Ovary (tissue), 9 donors: ENCODE results near the gene CYP27B1. TPM values are rescaled to one million over a fixed set of nuclear protein-coding genes. Genes with fewer than 3 reads are reported as not detected.
"Not testable (repeated sequence)": the region's sequence is repeated elsewhere in the genome, so short reads cannot be mapped to it uniquely, and the experiment has no call there.

Experiments used
- DNase-seq, 5 donors: peaks; one replicate each; pipeline ENCODE4 v3.0.0-alpha.2; 2019 to 2020
- H3K27ac ChIP-seq, 2 donors: fragments of 200-600 bp; one replicate each; pipeline versions ENCODE4 v1.5.1 to v1.8.0; 2019 to 2022
- H3K27me3 ChIP-seq: fragments of 200-600 bp; one replicate; pipeline ENCODE4 v1.8.0; 2022
- H3K36me3 ChIP-seq: fragments of 200-600 bp; sonication (generic); one replicate; pipeline ENCODE4 v1.5.1; 2019
- H3K4me1 ChIP-seq: one replicate; pipeline ENCODE4 v1.8.1; 2013; ENCODE audit warnings: mild to moderate bottlenecking, moderate library complexity; ENCODE audit not compliant: insufficient read depth
- H3K4me3 ChIP-seq: fragments of 200-600 bp; sonication (generic); one replicate; pipeline ENCODE4 v1.5.1; 2017
- H3K9me3 ChIP-seq, 2 donors: fragments of 200-600 bp in 1 of 2; sonication (generic) in 1 of 2; one replicate each; pipeline versions ENCODE4 v1.5.1 to v1.8.1; 2013 to 2019; ENCODE audit warnings: mild to moderate bottlenecking in 1 of 2, moderate library complexity in 1 of 2
- CTCF ChIP-seq, 3 donors: fragments of 450-650 bp in 2 of 3; fragments of 200-600 bp in 1 of 3; IDR thresholded peaks; one replicate each; pipeline versions ENCODE4 v1.5.1 to v1.8.0; 2016 to 2022; ENCODE audit warnings: antibody characterized with exemption in 3 of 3, mild to moderate bottlenecking in 1 of 3
- EP300 ChIP-seq: sonication (generic); formaldehyde crosslinking; IDR thresholded peaks from one replicate; pipeline ENCODE4 v1.6.1; 2017; ENCODE audit warnings: antibody characterized with exemption
- POLR2A ChIP-seq: fragments of 450-650 bp; IDR thresholded peaks from one replicate; pipeline ENCODE4 v1.6.1; 2017; ENCODE audit warnings: antibody characterized with exemption, mild to moderate bottlenecking, moderate library complexity
- WGBS, 3 donors: extraction: QIAGEN DNeasy Blood & Tissue Kit in 1 of 3; methylation state at CpG; one replicate each; pipeline versions ENCODE4 v1.1.5 to v1.1.7; 2013 to 2017; 5-methylcytosine and 5-hydroxymethylcytosine counted together
- intact Hi-C, 4 donors: fragments of 100-400 bp; cut with DNase I; formaldehyde crosslinking; loops; one replicate each; pipeline versions ENCODE4 v1.11.0 to v1.15.1; 2022 to 2023
- polyA plus RNA-seq, 2 donors: library from polyadenylated mRNA; stranded (reverse); fragments of 200-250 nt in 1 of 2; fragments of 350-450 nt in 1 of 2; fragmentation: Illumina TruSeq in 1 of 2; extraction: RNeasy Lipid Tissue Mini Kit (QIAGEN cat#74804) in 1 of 2; gene quantifications; one replicate each; pipeline ENCODE4 v1.2.3, GENCODE V29; 2013 to 2014
- total RNA-seq, 7 donors: library from RNA; depleted of rRNA in 2 of 7; stranded (reverse); fragments of >200 nt in 2 of 7; fragmentation: NEBNext Ultra II Directional in 3 of 7; extraction: Animal tissue kit (Norgen Biotek cat#: 25700) in 3 of 7; gene quantifications; one replicate each; pipeline versions ENCODE4 v1.1.0 to v1.2.4, GENCODE V29; 2016 to 2023
- donor health status: DM: no; HTN: no; CAD: no; lungs with moderate emphysema.
- donor health status: DM: no; HTN: no; CAD: no.
- donor health status: Bipolar disorder and iron deficiency.
- donor health status: DM: yes; HTN: yes; CAD: no.
- donor health status: DM: no; HTN: no; CAD: no.
- donor health status: DM: yes; HTN: yes; CAD: no.

Gene CYP27B1
- total and polyA plus RNA-seq, 9 donors, result 0.12 to 2.5 (median 0.92) TPM

- intact Hi-C loops, result no loop called here
- no peak for TF ChIP-seq CTCF (IDR thresholded peaks at IDR 0.05)
- TF ChIP-seq POLR2A, result no peak
- Histone ChIP-seq H3K27me3 (no peaks in the 10 kb centered on the region), H3K36me3 (no peaks in the 10 kb centered on the region), H3K4me1 (no peaks in the 10 kb centered on the region), H3K27ac (no peak overlapping the region), H3K4me3 (no peak overlapping the region), H3K9me3 (no peaks in the 10 kb centered on the region)
- DNase-seq, result no peak
- 93 to 94% (median 93%) methylated on average over 22 of the region's 22 CpGs for WGBS, 3 donors
Observed at GRCh38 chr12:57717846-57718640, 48.8 kb downstream of the CYP27B1 start.

GRCh38 chr12:57717131-57717530 lies 49.7 kb downstream of the CYP27B1 start:
- no peak for TF ChIP-seq POLR2A
- no peaks in the 10 kb centered on the region for H3K4me1 ChIP-seq
- no peak for DNase-seq
- intact Hi-C loops, result no loop called here
- no peaks in the 10 kb centered on the region for H3K36me3 ChIP-seq
- 94 to 99% (median 97%) methylated on average over 5 of the region's 5 CpGs for WGBS, 3 donors
- no peaks in the 10 kb centered on the region for H3K27me3 ChIP-seq
- no peak overlapping the region for H3K27ac ChIP-seq
- H3K9me3 ChIP-seq, result no peaks in the 10 kb centered on the region
- no peak overlapping the region for H3K4me3 ChIP-seq

- no peak for DNase-seq
- Histone ChIP-seq H3K27me3 (no peaks in the 10 kb centered on the region), H3K9me3 (no peaks in the 10 kb centered on the region), H3K36me3 (no peaks in the 10 kb centered on the region), H3K4me3 (no peak overlapping the region), H3K27ac (no peak overlapping the region), H3K4me1 (no peaks in the 10 kb centered on the region)
- TF ChIP-seq POLR2A (no peak), EP300 (no peak), CTCF (IDR thresholded peaks at IDR 0.05) (no peak)
- WGBS, 3 donors, result 91 to 96% (median 93%) methylated on average over 4 of the region's 4 CpGs
- intact Hi-C loops, result no loop called here
Observed at GRCh38 chr12:57716305-57716704, 50.6 kb downstream of the CYP27B1 start.

- TF ChIP-seq POLR2A (no peak), CTCF (IDR thresholded peaks at IDR 0.05) (no peak), EP300 (no peak)
- no peak overlapping the region for H3K27ac ChIP-seq
- H3K27me3 ChIP-seq, result no peaks in the 10 kb centered on the region
- no peak for DNase-seq
- intact Hi-C loops, result no loop called here
- no peaks in the 10 kb centered on the region for H3K36me3 ChIP-seq
- H3K9me3 ChIP-seq, result no peaks in the 10 kb centered on the region
- H3K4me3 ChIP-seq, result no peak overlapping the region
- 92 to 94% (median 92%) methylated on average over 12 of the region's 12 CpGs for WGBS, 3 donors
- H3K4me1 ChIP-seq, result no peaks in the 10 kb centered on the region
Observed at GRCh38 chr12:57715786-57716185, 51.1 kb downstream of the CYP27B1 start.

- H3K36me3 ChIP-seq, intact Hi-C loops, H3K27ac ChIP-seq, H3K27me3 ChIP-seq, H3K4me3 ChIP-seq, DNase-seq, H3K9me3 ChIP-seq, H3K4me1 ChIP-seq: not testable (repeated sequence)
- WGBS, 3 donors, result 91 to 96% (median 94%) methylated on average over 6 of the region's 6 CpGs
Observed at GRCh38 chr12:57715036-57715748, 51.7 kb downstream of the CYP27B1 start.
